ENCODE data around the gene CEP112.
"Not testable (repeated sequence)": the region's sequence is repeated elsewhere in the genome, so short reads cannot be mapped to it uniquely, and the experiment has no call there.

Gene CEP112

DNA sequence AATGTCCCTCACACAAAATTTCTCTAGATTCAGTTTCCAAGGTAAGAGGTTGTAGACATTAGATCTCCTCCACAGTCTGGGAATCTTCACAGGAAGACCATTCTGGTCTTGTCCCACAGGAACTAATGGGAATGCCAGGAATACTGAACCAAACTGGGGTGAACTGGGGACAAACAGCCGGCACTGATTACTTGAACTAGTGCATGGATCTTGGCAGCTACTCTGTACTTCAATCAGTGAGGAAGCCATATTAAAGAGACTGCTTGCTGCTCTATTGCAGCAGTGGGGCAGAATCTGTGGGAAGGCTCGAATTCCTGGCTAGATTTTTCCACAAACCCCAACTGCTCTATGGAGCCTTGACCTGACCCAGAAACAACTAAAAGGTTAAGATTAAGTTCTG lies 361.6 kb downstream of the CEP112 start:
- TF ChIP-seq, protein P1, sequence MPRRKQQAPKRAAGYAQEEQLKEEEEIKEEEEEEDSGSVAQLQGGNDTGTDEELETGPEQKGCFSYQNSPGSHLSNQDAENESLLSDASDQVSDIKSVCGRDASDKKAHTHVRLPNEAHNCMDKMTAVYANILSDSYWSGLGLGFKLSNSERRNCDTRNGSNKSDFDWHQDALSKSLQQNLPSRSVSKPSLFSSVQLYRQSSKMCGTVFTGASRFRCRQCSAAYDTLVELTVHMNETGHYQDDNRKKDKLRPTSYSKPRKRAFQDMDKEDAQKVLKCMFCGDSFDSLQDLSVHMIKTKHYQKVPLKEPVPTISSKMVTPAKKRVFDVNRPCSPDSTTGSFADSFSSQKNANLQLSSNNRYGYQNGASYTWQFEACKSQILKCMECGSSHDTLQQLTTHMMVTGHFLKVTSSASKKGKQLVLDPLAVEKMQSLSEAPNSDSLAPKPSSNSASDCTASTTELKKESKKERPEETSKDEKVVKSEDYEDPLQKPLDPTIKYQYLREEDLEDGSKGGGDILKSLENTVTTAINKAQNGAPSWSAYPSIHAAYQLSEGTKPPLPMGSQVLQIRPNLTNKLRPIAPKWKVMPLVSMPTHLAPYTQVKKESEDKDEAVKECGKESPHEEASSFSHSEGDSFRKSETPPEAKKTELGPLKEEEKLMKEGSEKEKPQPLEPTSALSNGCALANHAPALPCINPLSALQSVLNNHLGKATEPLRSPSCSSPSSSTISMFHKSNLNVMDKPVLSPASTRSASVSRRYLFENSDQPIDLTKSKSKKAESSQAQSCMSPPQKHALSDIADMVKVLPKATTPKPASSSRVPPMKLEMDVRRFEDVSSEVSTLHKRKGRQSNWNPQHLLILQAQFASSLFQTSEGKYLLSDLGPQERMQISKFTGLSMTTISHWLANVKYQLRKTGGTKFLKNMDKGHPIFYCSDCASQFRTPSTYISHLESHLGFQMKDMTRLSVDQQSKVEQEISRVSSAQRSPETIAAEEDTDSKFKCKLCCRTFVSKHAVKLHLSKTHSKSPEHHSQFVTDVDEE (CRISPR knock-in tag; IDR thresholded peaks at IDR 0.05): no peak
- TF ChIP-seq ZFP3 (CRISPR knock-in tag; IDR thresholded peaks at IDR 0.05): no peak
- TF ChIP-seq BACH2 (CRISPR knock-in tag; IDR thresholded peaks at IDR 0.05; ENCODE audit: borderline replicate concordance): no peak
- no peak for TF ChIP-seq ZFP30 (CRISPR knock-in tag; IDR thresholded peaks at IDR 0.05)
- no peak for TF ChIP-seq ISL1 (CRISPR knock-in tag; IDR thresholded peaks at IDR 0.05)
- no peak for TF ChIP-seq TOX (CRISPR knock-in tag; IDR thresholded peaks at IDR 0.05; ENCODE audit: borderline replicate concordance)
- no peak for TF ChIP-seq ESRRG (CRISPR knock-in tag; IDR thresholded peaks at IDR 0.05)
- no peak for TF ChIP-seq ARNTL (CRISPR knock-in tag; IDR thresholded peaks at IDR 0.05; ENCODE audit: borderline replicate concordance, low read depth)
- no peak for TF ChIP-seq ZNF8 (CRISPR knock-in tag; IDR thresholded peaks at IDR 0.05)
- ATAC-seq: no peak

DNA sequence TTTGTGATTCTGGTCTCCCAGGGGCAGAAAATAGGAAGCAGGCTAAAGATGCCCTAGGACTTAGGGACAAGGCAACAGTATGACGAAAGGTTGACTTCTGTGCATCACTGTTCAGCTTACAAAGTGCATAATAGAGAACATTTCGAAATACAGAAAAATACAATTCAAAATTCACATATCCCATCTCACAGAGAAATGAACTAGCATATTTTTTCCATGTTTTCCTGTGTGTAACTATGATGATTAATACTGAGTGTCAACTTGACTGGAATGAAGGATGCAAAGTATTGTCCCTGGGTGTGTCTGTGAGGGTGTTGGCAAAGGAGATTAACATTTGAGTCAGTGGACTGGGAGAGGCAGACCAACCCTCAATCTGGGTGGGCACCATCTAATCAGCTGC lies 365.4 kb downstream of the CEP112 start:
- not testable (repeated sequence) for ATAC-seq

DNA sequence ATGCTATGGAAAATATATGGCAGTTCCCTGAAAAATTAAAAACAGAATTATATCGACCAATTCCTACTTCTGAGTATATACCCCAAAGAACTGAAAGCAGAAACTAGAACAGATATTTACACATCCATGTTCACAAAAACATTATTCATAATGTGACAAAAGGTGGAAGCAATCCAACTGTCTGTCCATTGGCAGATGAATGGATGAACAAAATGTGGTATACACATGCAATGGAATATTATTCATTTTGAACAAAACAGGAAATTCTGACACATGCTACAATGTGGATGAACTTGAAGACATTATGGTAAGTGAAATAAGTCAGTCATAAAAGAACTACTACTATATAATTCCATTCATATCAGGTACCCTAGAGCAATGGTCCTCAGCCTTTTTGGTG lies 367.0 kb downstream of the CEP112 start:
- ATAC-seq: no peak
- TF ChIP-seq ZNF70 (CRISPR knock-in tag; IDR thresholded peaks at IDR 0.05): no peak
- TF ChIP-seq ZFP30 (CRISPR knock-in tag; IDR thresholded peaks at IDR 0.05): no peak
- TF ChIP-seq TCF4 (CRISPR knock-in tag; IDR thresholded peaks at IDR 0.05; ENCODE audit: borderline replicate concordance): no peak
- TF ChIP-seq GLIS3 (CRISPR knock-in tag; IDR thresholded peaks at IDR 0.05): no peak
- TF ChIP-seq OSR1 (CRISPR knock-in tag; IDR thresholded peaks at IDR 0.05): no peak
- TF ChIP-seq, protein P1 (CRISPR knock-in tag; IDR thresholded peaks at IDR 0.05): no peak
- no peak for TF ChIP-seq ZFP3 (CRISPR knock-in tag; IDR thresholded peaks at IDR 0.05)
- no peak for TF ChIP-seq RARB (CRISPR knock-in tag; IDR thresholded peaks at IDR 0.05)
- TF ChIP-seq TOX (CRISPR knock-in tag; IDR thresholded peaks at IDR 0.05; ENCODE audit: borderline replicate concordance): no peak
- TF ChIP-seq SNAI2 (CRISPR knock-in tag; IDR thresholded peaks at IDR 0.05): no peak
- TF ChIP-seq CSDC2 (CRISPR knock-in tag; IDR thresholded peaks at IDR 0.05): no peak
- no peak for TF ChIP-seq ESRRG (CRISPR knock-in tag; IDR thresholded peaks at IDR 0.05)
- TF ChIP-seq, protein P2, sequence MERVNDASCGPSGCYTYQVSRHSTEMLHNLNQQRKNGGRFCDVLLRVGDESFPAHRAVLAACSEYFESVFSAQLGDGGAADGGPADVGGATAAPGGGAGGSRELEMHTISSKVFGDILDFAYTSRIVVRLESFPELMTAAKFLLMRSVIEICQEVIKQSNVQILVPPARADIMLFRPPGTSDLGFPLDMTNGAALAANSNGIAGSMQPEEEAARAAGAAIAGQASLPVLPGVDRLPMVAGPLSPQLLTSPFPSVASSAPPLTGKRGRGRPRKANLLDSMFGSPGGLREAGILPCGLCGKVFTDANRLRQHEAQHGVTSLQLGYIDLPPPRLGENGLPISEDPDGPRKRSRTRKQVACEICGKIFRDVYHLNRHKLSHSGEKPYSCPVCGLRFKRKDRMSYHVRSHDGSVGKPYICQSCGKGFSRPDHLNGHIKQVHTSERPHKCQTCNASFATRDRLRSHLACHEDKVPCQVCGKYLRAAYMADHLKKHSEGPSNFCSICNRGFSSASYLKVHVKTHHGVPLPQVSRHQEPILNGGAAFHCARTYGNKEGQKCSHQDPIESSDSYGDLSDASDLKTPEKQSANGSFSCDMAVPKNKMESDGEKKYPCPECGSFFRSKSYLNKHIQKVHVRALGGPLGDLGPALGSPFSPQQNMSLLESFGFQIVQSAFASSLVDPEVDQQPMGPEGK (CRISPR knock-in tag; IDR thresholded peaks at IDR 0.05; ENCODE audit: borderline replicate concordance): no peak
- TF ChIP-seq, protein P3, sequence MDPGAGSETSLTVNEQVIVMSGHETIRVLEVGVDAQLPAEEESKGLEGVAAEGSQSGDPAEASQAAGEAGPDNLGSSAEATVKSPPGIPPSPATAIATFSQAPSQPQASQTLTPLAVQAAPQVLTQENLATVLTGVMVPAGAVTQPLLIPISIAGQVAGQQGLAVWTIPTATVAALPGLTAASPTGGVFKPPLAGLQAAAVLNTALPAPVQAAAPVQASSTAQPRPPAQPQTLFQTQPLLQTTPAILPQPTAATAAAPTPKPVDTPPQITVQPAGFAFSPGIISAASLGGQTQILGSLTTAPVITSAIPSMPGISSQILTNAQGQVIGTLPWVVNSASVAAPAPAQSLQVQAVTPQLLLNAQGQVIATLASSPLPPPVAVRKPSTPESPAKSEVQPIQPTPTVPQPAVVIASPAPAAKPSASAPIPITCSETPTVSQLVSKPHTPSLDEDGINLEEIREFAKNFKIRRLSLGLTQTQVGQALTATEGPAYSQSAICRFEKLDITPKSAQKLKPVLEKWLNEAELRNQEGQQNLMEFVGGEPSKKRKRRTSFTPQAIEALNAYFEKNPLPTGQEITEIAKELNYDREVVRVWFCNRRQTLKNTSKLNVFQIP (CRISPR knock-in tag; IDR thresholded peaks at IDR 0.05; ENCODE audit: borderline replicate concordance, low read depth): no peak
- TF ChIP-seq, protein P4, sequence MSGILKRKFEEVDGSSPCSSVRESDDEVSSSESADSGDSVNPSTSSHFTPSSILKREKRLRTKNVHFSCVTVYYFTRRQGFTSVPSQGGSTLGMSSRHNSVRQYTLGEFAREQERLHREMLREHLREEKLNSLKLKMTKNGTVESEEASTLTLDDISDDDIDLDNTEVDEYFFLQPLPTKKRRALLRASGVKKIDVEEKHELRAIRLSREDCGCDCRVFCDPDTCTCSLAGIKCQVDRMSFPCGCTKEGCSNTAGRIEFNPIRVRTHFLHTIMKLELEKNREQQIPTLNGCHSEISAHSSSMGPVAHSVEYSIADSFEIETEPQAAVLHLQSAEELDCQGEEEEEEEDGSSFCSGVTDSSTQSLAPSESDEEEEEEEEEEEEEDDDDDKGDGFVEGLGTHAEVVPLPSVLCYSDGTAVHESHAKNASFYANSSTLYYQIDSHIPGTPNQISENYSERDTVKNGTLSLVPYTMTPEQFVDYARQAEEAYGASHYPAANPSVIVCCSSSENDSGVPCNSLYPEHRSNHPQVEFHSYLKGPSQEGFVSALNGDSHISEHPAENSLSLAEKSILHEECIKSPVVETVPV (CRISPR knock-in tag; IDR thresholded peaks at IDR 0.05): no peak
- TF ChIP-seq PPARA (CRISPR knock-in tag; IDR thresholded peaks at IDR 0.05; ENCODE audit: borderline replicate concordance): no peak
- no peak for TF ChIP-seq ISL1 (CRISPR knock-in tag; IDR thresholded peaks at IDR 0.05)
- no peak for TF ChIP-seq ARNTL (CRISPR knock-in tag; IDR thresholded peaks at IDR 0.05; ENCODE audit: borderline replicate concordance, low read depth)
- no peak for TF ChIP-seq ZNF565 (CRISPR knock-in tag; conservative IDR thresholded peaks at IDR 0.05; ENCODE audit: low read depth)
